ENCODE results near the gene CEP20.

GRCh38 chr16:15864939-15865338, 23.5 kb downstream of the CEP20 start:
- TF ChIP-seq MAX (IDR thresholded peaks at IDR 0.05) (no peak), CTCF (IDR thresholded peaks at IDR 0.05; ENCODE audit: control extremely low read depth in 1 of 3, insufficient read depth in 1 of 3, low read depth in 1 of 3, low read length in 3 of 3) (no peak), CHD2 (IDR thresholded peaks at IDR 0.05; ENCODE audit: low read length) (no peak), SIN3A (conservative IDR thresholded peaks at IDR 0.05 in 1 of 2, IDR thresholded peaks at IDR 0.05 in 1 of 2; ENCODE audit: low read depth in 1 of 2, low read length in 2 of 2) (no peak), TAF1 (IDR thresholded peaks at IDR 0.05; ENCODE audit: low read depth, low read length) (no peak), EP300 (IDR thresholded peaks at IDR 0.05; ENCODE audit: borderline replicate concordance in 1 of 2, low read depth in 2 of 2, low read length in 2 of 2) (no peak), RXRA (IDR thresholded peaks at IDR 0.05; ENCODE audit: insufficient read depth, low read depth, low read length) (no peak), EZH2 (IDR thresholded peaks at IDR 0.05; ENCODE audit: low read depth, low read length, severe bottlenecking) (no peak), RBBP5 (IDR thresholded peaks at IDR 0.05; ENCODE audit: borderline replicate concordance, low read depth, low read length) (no peak), ATF2 (IDR thresholded peaks at IDR 0.05; ENCODE audit: low read length) (no peak), POLR2AphosphoS5 (IDR thresholded peaks at IDR 0.05; ENCODE audit: low read depth, low read length) (no peak), USF2 (IDR thresholded peaks at IDR 0.05; ENCODE audit: low read length) (no peak), POLR2A (IDR thresholded peaks at IDR 0.05; ENCODE audit: control extremely low read depth in 1 of 2, low read depth in 2 of 2, low read length in 2 of 2) (no peak)
